HUES48 (cell line): Measurements from ENCODE around the gene PRKCA.
"Not testable (repeated sequence)": the region's sequence is repeated elsewhere in the genome, so short reads cannot be mapped to it uniquely, and the experiment has no call there.

ENCODE experiments used
- H3K27ac ChIP-seq: one replicate; pipeline ENCODE4 v1.7.0; 2013; ENCODE audit warnings: low read depth, low read length, inconsistent platforms
- H3K27me3 ChIP-seq: 2 replicates; pipeline ENCODE4 v1.6.1; 2013; ENCODE audit warnings: mild to moderate bottlenecking, low read length; ENCODE audit not compliant: control insufficient read depth, insufficient read depth
- H3K36me3 ChIP-seq: 2 replicates; pipeline ENCODE4 v1.6.1; 2013; ENCODE audit warnings: low read length; ENCODE audit not compliant: control insufficient read depth, insufficient read depth
- H3K4me1 ChIP-seq: 2 replicates; pipeline ENCODE4 v1.6.1; 2013; ENCODE audit warnings: mild to moderate bottlenecking, low read length; ENCODE audit not compliant: control insufficient read depth, insufficient read depth
- H3K4me3 ChIP-seq: 2 replicates; pipeline ENCODE4 v1.5.1; 2013; ENCODE audit warnings: mild to moderate bottlenecking, low read depth, low read length
- H3K9ac ChIP-seq: 2 replicates; pipeline ENCODE4 v1.6.1; 2013; ENCODE audit warnings: mild to moderate bottlenecking, low read depth, low read length, moderate library complexity
- H3K9me3 ChIP-seq: 2 replicates; pipeline ENCODE4 v1.6.1; 2013; ENCODE audit warnings: low read length; ENCODE audit not compliant: control insufficient read depth, insufficient read depth

The PRKCA gene

GRCh38 chr17:66480243-66480642, 177.8 kb downstream of the PRKCA start:
- Histone ChIP-seq H3K27ac (no peak overlapping the region), H3K9me3 (no peaks in the 10 kb centered on the region), H3K9ac (no peak overlapping the region), H3K4me3 (no peak overlapping the region), H3K36me3 (no peaks in the 10 kb centered on the region), H3K27me3 (no peaks in the 10 kb centered on the region), H3K4me1 (peaks cover 23% of the 10 kb centered on the region)

- H3K9ac ChIP-seq: no peak overlapping the region
- H3K4me3 ChIP-seq: no peak overlapping the region
- no peaks in the 10 kb centered on the region for H3K27me3 ChIP-seq
- H3K4me1 ChIP-seq: peaks cover 22% of the 10 kb centered on the region
- H3K9me3 ChIP-seq: no peaks in the 10 kb centered on the region
- no peak overlapping the region for H3K27ac ChIP-seq
- no peaks in the 10 kb centered on the region for H3K36me3 ChIP-seq
Observed at GRCh38 chr17:66480802-66481201, 178.4 kb downstream of the PRKCA start.

- peaks cover 21% of the 10 kb centered on the region for H3K4me1 ChIP-seq
- no peaks in the 10 kb centered on the region for H3K36me3 ChIP-seq
- no peak overlapping the region for H3K27ac ChIP-seq
- H3K4me3 ChIP-seq: no peak overlapping the region
- H3K27me3 ChIP-seq: no peaks in the 10 kb centered on the region
- no peaks in the 10 kb centered on the region for H3K9me3 ChIP-seq
- no peak overlapping the region for H3K9ac ChIP-seq
Observed at GRCh38 chr17:66481271-66481670, 178.9 kb downstream of the PRKCA start.

- Histone ChIP-seq H3K9me3 (no peaks in the 10 kb centered on the region), H3K9ac (no peak overlapping the region), H3K4me3 (no peak overlapping the region), H3K27ac (no peak overlapping the region), H3K36me3 (no peaks in the 10 kb centered on the region), H3K4me1 (peaks cover 16% of the 10 kb centered on the region), H3K27me3 (no peaks in the 10 kb centered on the region)
Observed at GRCh38 chr17:66483906-66484305, 181.5 kb downstream of the PRKCA start.

- Histone ChIP-seq H3K4me3 (no peak overlapping the region), H3K9ac (no peak overlapping the region), H3K4me1 (peaks cover 13% of the 10 kb centered on the region), H3K27me3 (no peaks in the 10 kb centered on the region), H3K27ac (no peak overlapping the region), H3K9me3 (no peaks in the 10 kb centered on the region), H3K36me3 (no peaks in the 10 kb centered on the region)
Observed at GRCh38 chr17:66485309-66485947, 183.0 kb downstream of the PRKCA start.

GRCh38 chr17:66487121-66487520, 184.7 kb downstream of the PRKCA start:
- Histone ChIP-seq H3K4me3 (no peak overlapping the region), H3K9ac (no peak overlapping the region), H3K27me3 (no peaks in the 10 kb centered on the region), H3K9me3 (no peaks in the 10 kb centered on the region), H3K27ac (no peak overlapping the region), H3K4me1 (peaks cover 20% of the 10 kb centered on the region), H3K36me3 (no peaks in the 10 kb centered on the region)

- peaks cover 29% of the 10 kb centered on the region for H3K4me1 ChIP-seq
- no peaks in the 10 kb centered on the region for H3K36me3 ChIP-seq
- no peak overlapping the region for H3K9ac ChIP-seq
- H3K4me3 ChIP-seq: no peak overlapping the region
- H3K27ac ChIP-seq: no peak overlapping the region
- H3K9me3 ChIP-seq: no peaks in the 10 kb centered on the region
- H3K27me3 ChIP-seq: no peaks in the 10 kb centered on the region
Observed at GRCh38 chr17:66487981-66488468, 185.6 kb downstream of the PRKCA start.

- Histone ChIP-seq H3K27me3 (no peaks in the 10 kb centered on the region), H3K27ac (no peak overlapping the region), H3K4me3 (no peak overlapping the region), H3K9me3 (no peaks in the 10 kb centered on the region), H3K9ac (no peak overlapping the region), H3K36me3 (no peaks in the 10 kb centered on the region), H3K4me1 (peaks cover 37% of the 10 kb centered on the region)
Observed at GRCh38 chr17:66488864-66489263, 186.5 kb downstream of the PRKCA start.

- not testable (repeated sequence) for H3K9ac ChIP-seq, H3K27me3 ChIP-seq, H3K9me3 ChIP-seq, H3K4me3 ChIP-seq, H3K27ac ChIP-seq, H3K36me3 ChIP-seq
- peaks cover 43% of the 10 kb centered on the region for H3K4me1 ChIP-seq
Observed at GRCh38 chr17:66489576-66489975, 187.2 kb downstream of the PRKCA start.

GRCh38 chr17:66491213-66491612, 188.8 kb downstream of the PRKCA start:
- Histone ChIP-seq H3K36me3 (no peaks in the 10 kb centered on the region), H3K9me3 (no peaks in the 10 kb centered on the region), H3K27ac (no peak overlapping the region), H3K4me3 (no peak overlapping the region), H3K4me1 (peaks cover 32% of the 10 kb centered on the region), H3K27me3 (no peaks in the 10 kb centered on the region), H3K9ac (no peak overlapping the region)

- Histone ChIP-seq H3K9me3 (no peaks in the 10 kb centered on the region), H3K4me1 (peaks cover 32% of the 10 kb centered on the region), H3K4me3 (no peak overlapping the region), H3K9ac (no peak overlapping the region), H3K27me3 (no peaks in the 10 kb centered on the region), H3K27ac (no peak overlapping the region), H3K36me3 (no peaks in the 10 kb centered on the region)
Observed at GRCh38 chr17:66491665-66492064, 189.3 kb downstream of the PRKCA start.
